AG09319 (cell line): ENCODE data around the gene ADGRG1.

ENCODE experiments used
- DNase-seq: peaks from one replicate; pipeline ENCODE4 v3.0.0-alpha.2; 2010; ENCODE audit warnings: low read depth; ENCODE audit errors: extremely low read depth
- CTCF ChIP-seq: IDR thresholded peaks from 2 replicates; pipeline ENCODE4 v1.5.1; 2011; ENCODE audit warnings: low read depth, mild to moderate bottlenecking, inconsistent platforms, low read length, moderate library complexity

ADGRG1 gene

GRCh38 chr16:57633383-57634064 lies 5.1 kb downstream of the ADGRG1 start:
- no peak for DNase-seq
- TF ChIP-seq CTCF, result no peak

- DNase-seq, result no peak
Observed at GRCh38 chr16:57634171-57634570, 5.7 kb downstream of the ADGRG1 start.

GRCh38 chr16:57635266-57636097 lies 7.1 kb downstream of the ADGRG1 start:
- no peak for DNase-seq
- no peak for TF ChIP-seq CTCF

More at GRCh38 chr16:57634171-57634570, 5.7 kb downstream of the ADGRG1 start:
- no peak for TF ChIP-seq CTCF

- DNase-seq, result no peak
- TF ChIP-seq CTCF, result no peak
Observed at GRCh38 chr16:57636184-57636583, 7.8 kb downstream of the ADGRG1 start.

- no peak for DNase-seq
Observed at GRCh38 chr16:57637020-57637419, 8.6 kb downstream of the ADGRG1 start.

GRCh38 chr16:57637424-57637823 lies 9.0 kb downstream of the ADGRG1 start:
- TF ChIP-seq CTCF, result no peak
- DNase-seq, result no peak

More at GRCh38 chr16:57637020-57637419, 8.6 kb downstream of the ADGRG1 start:
- TF ChIP-seq CTCF, result no peak

GRCh38 chr16:57637965-57638364 lies 9.5 kb downstream of the ADGRG1 start:
- no peak for TF ChIP-seq CTCF
- no peak for DNase-seq
